ENCODE measurements around the gene GNPTG. TPM values are rescaled to one million over a fixed set of nuclear protein-coding genes. Genes with fewer than 3 reads are reported as not detected.

Gene GNPTG
- total RNA-seq, 1 experiment from 2014 or later, result 29.4 TPM

DNA sequence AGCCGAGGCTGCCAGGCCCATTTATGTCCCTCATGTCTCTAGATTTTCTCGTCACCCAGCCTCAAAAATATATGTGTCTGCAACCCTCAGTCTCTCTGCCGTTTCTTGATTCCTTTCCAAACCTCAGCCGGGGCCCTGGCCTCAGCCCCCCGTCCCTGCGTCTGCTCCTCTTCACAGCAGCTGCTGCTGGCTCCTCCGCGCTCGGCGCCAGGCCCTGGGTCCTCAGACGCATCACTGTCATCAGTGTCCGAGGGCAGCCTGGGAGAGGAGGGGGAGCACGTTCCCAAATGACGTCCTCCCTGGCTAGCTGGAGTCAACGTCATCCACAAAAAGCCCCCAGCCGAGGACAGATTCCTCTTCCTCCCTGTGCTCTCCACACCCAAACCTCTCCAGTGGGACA lies 2.4 kb upstream of the GNPTG start:
- peaks cover 3% of the 10 kb centered on the region for H3K23me2 ChIP-seq (ENCODE audit: insufficient read length, low read depth, low read length, poor library complexity, severe bottlenecking)
- H3K4me2 ChIP-seq (ENCODE audit: insufficient read depth, insufficient read length, low read length), result no peak overlapping the region
- no peaks in the 10 kb centered on the region for H3K9me3 ChIP-seq (ENCODE audit: control insufficient read depth, low read depth, low read length)
- no peaks in the 10 kb centered on the region for H3K27me3 ChIP-seq (ENCODE audit: insufficient read depth, low read length)
- no peak overlapping the region for H3K14ac ChIP-seq (ENCODE audit: insufficient read depth, low read length)
- no peak overlapping the region for H3K23ac ChIP-seq (ENCODE audit: insufficient read length, low read depth, low read length)
- H2BK12ac ChIP-seq (ENCODE audit: insufficient read length, low read depth, low read length), result no peak overlapping the region
- Mint-ChIP-seq H3K27me3 (ENCODE audit: low read depth) (no peaks in the 10 kb centered on the region; the same call in 1 of the 2 replicates), H3K4me1 (peaks cover 4 to 9% of the 10 kb centered on the region in 2 experiments), H3K36me3 (ENCODE audit: insufficient read depth in 1 of 3, low read depth in 3 of 3) (peaks cover 3 to 18% (median 12%) of the 10 kb centered on the region in 3 experiments; a peak in 5 of 7 replicates), H3K27ac (no peak overlapping the region), H3K4me3 (no peak overlapping the region; a peak in 2 of 5 replicates), H3K9me3 (no peaks in the 10 kb centered on the region; a peak in 1 of 5 replicates)
- no peak overlapping the region for H4K91ac ChIP-seq (ENCODE audit: insufficient read length, low read depth, low read length)
- no peak overlapping the region for H3K56ac ChIP-seq (ENCODE audit: insufficient read length, low read depth, low read length)
- H3K27ac ChIP-seq (ENCODE audit: insufficient read length, low read depth, low read length), result no peak overlapping the region
- no peaks in the 10 kb centered on the region for H3K79me1 ChIP-seq (ENCODE audit: insufficient read depth, low read depth, low read length, poor library complexity, severe bottlenecking)
- DNase-seq, result no peak
- H3K4ac ChIP-seq (ENCODE audit: low read depth, low read length), result no peak overlapping the region
- H3K9ac ChIP-seq (ENCODE audit: extremely low read depth, insufficient read length, low read length), result no peak overlapping the region
- whole genome bisulfite sequencing (ENCODE audit: extremely low coverage, insufficient read length, low lambda C conversion rate), result no CpG with 5 or more reads among the region's 16 CpGs
- H2AFZ ChIP-seq (ENCODE audit: low read length), result no peak overlapping the region
- no peak overlapping the region for H2AK5ac ChIP-seq (ENCODE audit: insufficient read length, low read length)
- no peak overlapping the region for H4K8ac ChIP-seq (replicated peaks; ENCODE audit: insufficient read length, low read depth, low read length)
- H4K20me1 ChIP-seq (ENCODE audit: control insufficient read depth, insufficient read depth, insufficient read length), result no peaks in the 10 kb centered on the region
- H4K5ac ChIP-seq (ENCODE audit: insufficient read length, low read depth, low read length), result no peak overlapping the region
- H2BK20ac ChIP-seq (ENCODE audit: low read depth, low read length, poor library complexity, severe bottlenecking), result no peak overlapping the region
- peaks cover 2% of the 10 kb centered on the region; the same call in 1 of the 2 replicates for H3K79me2 ChIP-seq (ENCODE audit: insufficient read depth, low read length)
- H3K4me1 ChIP-seq (ENCODE audit: insufficient read depth, low read length), result no peaks in the 10 kb centered on the region
- no peak overlapping the region for H2BK15ac ChIP-seq (ENCODE audit: low read depth, low read length)
- no peak overlapping the region for H3K18ac ChIP-seq (ENCODE audit: insufficient read length, low read depth, low read length)
- H2BK5ac ChIP-seq (ENCODE audit: insufficient read length, low read length), result no peak overlapping the region
- TF ChIP-seq, protein P1, sequence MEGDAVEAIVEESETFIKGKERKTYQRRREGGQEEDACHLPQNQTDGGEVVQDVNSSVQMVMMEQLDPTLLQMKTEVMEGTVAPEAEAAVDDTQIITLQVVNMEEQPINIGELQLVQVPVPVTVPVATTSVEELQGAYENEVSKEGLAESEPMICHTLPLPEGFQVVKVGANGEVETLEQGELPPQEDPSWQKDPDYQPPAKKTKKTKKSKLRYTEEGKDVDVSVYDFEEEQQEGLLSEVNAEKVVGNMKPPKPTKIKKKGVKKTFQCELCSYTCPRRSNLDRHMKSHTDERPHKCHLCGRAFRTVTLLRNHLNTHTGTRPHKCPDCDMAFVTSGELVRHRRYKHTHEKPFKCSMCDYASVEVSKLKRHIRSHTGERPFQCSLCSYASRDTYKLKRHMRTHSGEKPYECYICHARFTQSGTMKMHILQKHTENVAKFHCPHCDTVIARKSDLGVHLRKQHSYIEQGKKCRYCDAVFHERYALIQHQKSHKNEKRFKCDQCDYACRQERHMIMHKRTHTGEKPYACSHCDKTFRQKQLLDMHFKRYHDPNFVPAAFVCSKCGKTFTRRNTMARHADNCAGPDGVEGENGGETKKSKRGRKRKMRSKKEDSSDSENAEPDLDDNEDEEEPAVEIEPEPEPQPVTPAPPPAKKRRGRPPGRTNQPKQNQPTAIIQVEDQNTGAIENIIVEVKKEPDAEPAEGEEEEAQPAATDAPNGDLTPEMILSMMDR (conservative IDR thresholded peaks at IDR 0.05), result no peak
- no peak overlapping the region for H3T11ph ChIP-seq (ENCODE audit: low read length)
- no peak overlapping the region for H2BK120ac ChIP-seq (ENCODE audit: low read depth, low read length, poor library complexity, severe bottlenecking)
